ENCODE measurements around the gene TCFL5.

TCFL5 gene

GRCh38 chr20:62808211-62808865 lies 53.3 kb downstream of the TCFL5 start:
- peak; percentile 67 for DNase-seq

- DNase-seq = no peak
Observed at GRCh38 chr20:62807444-62808210, 54.0 kb downstream of the TCFL5 start.

GRCh38 chr20:62806383-62807050 lies 55.1 kb downstream of the TCFL5 start:
- DNase-seq = no peak

DNA sequence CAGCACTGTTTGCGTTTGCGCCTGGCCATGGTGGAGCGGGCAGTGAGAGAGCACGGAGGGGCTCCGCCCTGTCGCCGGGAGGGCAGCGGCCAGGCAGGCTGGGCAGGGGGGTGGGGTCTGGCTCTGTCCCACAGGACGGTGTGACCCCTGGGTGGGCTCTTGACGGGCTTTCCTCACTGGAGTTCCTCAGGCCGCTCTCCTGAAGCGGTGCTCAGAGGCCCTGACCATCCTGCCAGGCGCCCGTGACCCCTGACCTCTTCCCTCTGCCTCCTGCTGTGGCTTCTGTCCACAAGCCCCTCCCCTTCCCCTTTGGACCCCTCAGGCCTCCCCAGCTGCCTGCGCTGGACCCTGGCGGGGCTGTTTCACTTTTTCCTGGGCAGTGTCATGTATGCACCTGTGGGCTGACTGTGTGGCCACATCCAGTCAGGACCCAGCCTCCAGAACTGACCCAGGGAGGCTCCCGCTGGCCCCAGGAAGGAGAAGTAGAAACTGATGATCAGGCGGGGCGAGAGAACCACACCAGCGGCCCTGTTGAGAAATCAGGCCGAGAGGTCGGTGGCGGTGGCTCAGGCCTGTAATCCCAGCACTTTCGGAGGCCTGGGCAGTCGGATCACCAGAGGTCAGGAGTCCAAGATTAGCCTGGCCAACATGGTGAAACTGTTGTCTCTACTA lies 55.8 kb downstream of the TCFL5 start:
- no peak for DNase-seq

GRCh38 chr20:62805155-62805710 lies 56.4 kb downstream of the TCFL5 start:
- DNase-seq = no peak

DNA sequence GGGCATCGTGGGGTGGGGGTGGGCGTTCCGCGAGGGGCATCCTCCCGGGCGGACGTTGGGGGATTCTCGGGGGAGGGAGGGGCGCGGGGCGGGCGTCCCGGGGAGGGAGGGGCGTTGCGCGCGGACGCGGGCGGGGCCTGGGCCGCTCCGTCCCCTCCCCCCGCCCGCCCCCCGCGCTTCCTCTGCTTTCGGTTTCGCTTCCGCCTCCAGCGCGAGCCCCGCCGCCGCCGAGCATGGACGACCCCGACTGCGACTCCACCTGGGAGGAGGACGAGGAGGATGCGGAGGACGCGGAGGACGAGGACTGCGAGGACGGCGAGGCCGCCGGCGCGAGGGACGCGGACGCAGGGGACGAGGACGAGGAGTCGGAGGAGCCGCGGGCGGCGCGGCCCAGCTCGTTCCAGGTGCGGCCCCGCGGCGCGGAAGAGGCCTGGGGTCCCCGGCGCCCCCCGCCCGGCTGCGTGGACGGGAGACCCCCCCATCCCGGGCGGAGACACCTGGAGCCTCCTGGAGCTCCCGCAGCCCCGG lies 56.9 kb downstream of the TCFL5 start, which contains the start of gene OGFR:
TSS of gene OGFR (plus strand) at position 209 of the 528 bp plus-strand sequence. CDS start at position 234, 25 bp downstream.
- peak; percentile 63 for DNase-seq

GRCh38 chr20:62804021-62804626 lies 57.5 kb downstream of the TCFL5 start:
- peak; percentile 55 for DNase-seq

GRCh38 chr20:62802026-62802712 lies 59.5 kb downstream of the TCFL5 start:
- DNase-seq = no peak

DNA sequence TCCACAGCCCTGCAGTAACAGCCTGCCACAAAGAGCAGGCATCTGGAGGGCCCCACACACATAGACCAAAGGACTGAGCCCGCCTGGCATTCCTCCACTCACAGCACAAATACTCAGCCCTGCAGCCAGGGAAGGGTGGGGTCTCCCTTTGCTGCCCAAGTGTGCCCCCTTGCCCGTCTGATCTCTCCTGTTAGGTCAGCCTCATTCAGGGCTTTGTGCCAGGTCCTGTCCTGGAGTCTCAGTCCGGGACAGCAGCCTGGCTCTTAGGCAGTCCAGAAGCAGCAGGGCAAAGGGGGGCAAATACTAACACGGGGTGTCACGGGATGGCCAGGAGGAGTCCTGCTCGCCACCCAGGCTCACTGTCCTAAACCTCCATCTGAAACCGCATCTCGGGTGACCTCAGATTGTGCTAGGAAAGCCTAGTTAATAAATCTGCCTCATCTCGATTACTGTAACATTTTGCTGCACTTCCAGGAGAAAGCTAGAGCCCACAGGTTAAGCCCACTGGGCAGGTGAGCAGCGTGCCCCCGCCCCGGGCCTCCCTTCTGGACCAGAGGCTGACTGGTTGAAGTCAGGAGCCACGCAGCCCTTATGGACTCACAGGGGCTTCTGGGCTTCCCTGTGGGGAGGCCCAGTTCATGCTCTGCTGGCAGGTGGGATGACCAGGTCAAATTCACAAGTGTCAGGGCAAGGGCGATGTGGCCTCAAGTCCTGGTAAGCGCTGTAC lies 60.2 kb downstream of the TCFL5 start:
- DNase-seq = no peak

DNA sequence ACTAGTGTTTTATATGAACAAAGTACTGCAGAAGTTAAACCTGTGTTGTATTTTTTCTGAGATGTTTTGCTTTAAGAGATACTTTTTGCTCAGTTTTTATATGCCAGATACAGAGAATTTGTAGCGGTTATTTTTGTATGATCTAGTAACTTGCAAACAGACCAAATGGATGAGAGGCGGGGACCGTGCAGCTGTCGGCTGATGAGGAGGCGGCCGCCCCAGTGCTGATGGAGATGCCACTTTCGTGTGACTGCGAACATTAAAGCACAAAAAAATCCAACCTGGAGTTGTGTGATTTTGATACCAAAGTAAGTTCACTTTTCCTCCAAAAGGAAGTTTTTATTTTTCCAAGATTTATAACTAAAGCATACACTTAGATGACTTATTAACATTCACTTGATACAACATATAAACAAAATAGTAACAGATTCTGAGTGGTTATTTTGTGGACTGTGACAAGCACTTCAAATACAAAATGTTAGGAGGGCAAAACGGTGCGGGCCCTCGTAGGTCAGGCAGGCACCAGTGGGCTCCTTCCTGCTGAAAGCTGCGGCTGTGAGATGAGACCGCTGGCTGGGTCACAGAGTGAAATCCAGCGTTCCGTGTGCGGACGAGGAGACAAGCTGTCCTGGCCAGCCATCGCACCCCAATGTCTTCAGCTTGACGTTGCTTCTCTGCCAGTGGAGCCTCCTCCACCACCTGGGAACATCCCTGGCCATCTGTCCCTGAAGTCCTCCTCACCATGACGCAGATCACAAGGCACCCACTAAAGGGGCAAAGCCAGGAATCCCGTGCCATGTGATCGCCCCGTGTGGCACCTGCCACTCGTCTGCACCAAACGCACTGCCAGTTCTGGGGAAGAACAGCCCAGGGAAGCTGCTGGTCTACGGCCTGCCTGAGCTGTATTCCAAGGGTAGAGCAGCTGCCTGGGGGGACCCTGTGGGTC lies 61.0 kb downstream of the TCFL5 start:
- no peak for DNase-seq

GRCh38 chr20:62799873-62800272 lies 61.7 kb downstream of the TCFL5 start:
- DNase-seq = no peak

- no peak for DNase-seq
Observed at GRCh38 chr20:62799459-62799858, 62.2 kb downstream of the TCFL5 start.

DNA sequence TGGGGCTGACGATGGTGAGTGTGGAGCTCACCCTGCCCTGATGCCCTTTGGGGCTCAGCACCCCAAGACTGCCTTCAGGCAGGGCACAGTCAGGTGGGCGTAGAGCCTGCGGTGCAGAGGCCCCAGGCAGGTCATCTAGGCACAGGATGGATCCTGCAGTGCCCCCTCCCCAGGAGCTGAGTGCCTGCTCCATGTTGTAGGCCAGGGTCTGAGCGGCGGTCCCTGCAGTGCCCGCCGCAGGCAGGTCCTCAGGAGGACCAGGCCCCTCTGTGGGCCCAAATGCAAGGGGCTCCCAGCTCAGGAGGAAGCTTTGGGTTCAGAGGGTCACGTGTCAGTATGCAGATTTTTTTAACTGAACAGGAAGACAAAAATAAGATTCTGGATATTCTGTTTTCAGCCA lies 62.6 kb downstream of the TCFL5 start:
- DNase-seq = no peak

- DNase-seq = no peak
Observed at GRCh38 chr20:62797671-62798532, 63.7 kb downstream of the TCFL5 start.

GRCh38 chr20:62796699-62797491 lies 64.7 kb downstream of the TCFL5 start:
- DNase-seq = no peak

GRCh38 chr20:62795023-62795761 lies 66.4 kb downstream of the TCFL5 start:
- DNase-seq = peak; percentile 25
